IPS-NIHi7 (cell line): ENCODE results near the gene SENP7.
"Not testable (repeated sequence)": the region's sequence is repeated elsewhere in the genome, so short reads cannot be mapped to it uniquely, and the experiment has no call there.

Source experiments
- DNase-seq: peaks from one replicate; pipeline ENCODE4 v3.0.0; 2012; ENCODE audit warnings: mixed read lengths; ENCODE audit errors: extremely low spot score

SENP7 gene

DNA sequence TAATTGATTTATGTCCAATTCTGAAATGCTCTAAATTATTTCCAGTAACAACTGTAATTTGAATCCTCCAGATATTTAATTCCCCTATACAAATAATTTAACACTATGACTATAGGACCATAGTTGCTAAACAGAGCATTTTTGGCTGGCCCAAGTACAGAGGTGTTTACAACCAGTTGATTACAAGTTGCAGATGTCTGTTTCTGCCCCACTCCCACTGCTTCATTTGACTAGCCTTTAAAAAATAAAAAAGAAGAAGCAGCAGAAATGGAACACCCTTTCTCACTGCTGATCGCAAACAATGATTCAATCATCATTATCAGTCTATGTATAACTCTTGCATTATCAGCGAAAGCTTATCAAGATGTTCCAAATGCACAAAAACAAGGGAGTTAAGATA lies 54.6 kb downstream of the SENP7 start:
- no peak for DNase-seq

DNA sequence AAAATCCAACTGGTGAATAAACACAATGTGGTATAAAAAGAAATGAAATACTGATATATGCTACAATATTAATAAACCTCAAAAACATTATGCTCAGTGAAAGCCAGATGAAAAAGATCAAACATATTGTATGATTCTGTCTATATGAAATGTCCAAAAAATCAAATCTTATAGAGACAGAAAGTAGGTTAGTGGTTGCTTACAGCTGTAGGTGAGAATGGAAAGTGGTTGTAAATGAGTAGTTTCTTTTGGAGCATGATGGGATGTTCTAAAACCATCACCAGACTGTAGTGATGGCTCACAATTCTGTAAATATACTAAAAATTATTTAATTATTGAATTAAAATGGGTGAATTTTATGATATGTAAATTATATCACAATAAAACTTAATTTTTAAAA lies 58.4 kb downstream of the SENP7 start:
- DNase-seq, result no peak

DNA sequence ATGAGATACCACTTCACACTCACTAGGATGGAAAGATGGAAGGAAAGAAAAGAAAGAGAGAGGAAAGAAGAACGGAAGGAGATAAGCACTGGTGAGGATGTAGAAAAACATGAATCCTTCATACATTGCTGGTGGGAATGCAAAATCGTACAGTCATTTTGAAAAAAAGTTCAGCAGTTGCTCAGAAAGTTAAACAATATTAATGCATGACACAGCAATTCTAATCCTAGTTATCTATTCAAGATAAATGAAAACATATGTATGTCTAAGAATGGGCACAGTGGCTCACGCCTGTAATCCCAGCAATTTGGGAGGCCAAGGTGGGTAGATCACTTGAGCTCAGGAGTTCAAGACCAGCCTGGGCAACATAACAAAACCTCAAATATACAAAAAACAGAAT lies 59.1 kb downstream of the SENP7 start:
- DNase-seq, result no peak

DNA sequence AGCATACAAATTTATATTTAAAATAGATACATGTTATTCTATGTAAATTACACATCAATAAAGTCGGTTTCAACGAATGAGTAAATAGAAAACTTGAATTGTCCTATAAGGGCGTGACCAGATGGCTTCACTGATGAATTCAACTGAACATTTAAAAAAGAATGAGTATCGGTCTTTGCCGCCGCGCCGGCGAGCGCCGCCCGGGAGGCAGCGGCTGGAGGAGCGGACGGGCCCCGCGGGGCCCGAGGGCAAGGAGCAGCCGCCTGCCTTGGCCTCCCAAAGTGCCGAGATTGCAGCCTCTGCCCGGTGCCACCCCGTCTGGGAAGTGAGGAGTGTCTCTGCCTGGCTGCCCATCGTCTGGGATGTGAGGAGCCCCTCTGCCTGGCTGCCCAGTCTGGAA lies 74.4 kb downstream of the SENP7 start:
- DNase-seq, result not testable (repeated sequence)

DNA sequence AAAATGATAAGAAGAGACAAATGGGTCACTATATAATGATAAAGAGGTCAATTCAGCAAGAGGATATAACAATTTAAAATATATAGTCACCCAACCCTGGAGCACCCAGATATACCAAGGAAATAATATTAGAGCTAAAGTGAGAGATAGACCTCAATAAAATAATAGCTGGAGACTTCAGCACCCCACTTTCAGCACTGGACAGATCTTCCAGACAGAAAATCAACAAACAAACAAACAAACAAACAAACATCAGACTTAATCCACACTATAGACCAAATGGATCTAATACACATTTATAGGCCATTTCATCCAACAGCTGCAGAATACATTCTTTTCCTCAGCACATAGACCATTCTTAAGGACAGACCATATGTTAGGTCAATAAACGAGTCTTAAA lies 79.4 kb downstream of the SENP7 start:
- DNase-seq, result no peak

DNA sequence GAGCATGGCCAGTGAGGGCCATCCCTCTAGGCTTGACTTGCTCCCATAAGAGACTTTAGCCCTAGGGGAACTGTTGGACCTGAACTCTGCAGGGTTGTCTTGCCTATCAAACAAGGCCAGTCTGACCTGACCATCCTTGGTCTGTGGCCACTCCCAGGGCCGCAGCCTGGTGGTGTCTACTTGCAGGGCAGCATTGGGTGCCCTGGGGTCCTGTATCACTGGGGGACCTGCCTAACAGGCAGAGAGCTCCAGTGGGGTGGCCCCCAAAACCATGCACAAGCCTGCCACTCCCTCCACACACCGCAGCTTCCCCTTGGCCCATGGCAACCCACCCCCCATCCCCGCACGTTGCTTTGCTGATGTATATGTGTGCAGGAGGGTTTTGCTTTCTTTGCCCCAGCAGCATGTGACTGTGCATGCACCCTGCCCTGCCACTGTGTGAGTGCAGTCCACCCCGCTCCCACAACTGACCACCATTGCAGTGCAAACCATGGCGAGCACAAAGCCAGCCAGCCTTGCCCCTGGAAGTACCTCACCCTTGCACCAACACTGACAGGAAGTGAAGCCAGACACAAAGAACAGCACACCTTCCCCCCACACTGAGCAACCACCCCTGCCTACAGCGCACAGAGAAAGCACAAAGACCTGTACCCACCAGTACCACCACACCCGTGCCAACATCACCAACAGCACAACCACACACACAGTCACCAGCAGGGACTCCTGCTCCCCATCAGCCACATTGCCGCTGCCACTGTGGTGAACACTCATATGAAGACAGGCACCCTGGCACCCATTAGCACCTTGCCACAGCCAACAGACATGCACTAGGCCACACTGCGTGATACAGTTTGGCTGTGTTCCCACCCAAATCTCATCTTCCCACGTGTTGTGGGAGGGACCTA lies 88.8 kb downstream of the SENP7 start:
- DNase-seq, result no peak

DNA sequence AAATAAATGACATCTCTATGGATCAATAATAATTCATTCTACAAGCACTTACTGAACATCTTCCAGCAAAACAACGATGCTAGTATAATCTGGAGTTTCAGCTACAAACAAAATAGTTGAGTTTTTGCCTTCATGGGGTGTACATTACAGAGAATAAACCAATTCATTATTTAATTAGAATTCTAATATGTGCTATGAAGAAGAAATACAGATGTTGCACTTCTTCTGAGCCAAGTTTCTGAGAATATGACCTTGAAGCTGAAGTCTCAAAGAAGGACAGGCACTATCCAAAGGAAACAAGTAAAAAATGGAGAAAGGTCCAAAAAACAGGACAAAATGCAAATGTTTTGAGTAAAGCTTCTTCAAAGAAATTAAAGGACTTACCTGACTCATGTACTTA lies 94.2 kb downstream of the SENP7 start:
- DNase-seq, result no peak

DNA sequence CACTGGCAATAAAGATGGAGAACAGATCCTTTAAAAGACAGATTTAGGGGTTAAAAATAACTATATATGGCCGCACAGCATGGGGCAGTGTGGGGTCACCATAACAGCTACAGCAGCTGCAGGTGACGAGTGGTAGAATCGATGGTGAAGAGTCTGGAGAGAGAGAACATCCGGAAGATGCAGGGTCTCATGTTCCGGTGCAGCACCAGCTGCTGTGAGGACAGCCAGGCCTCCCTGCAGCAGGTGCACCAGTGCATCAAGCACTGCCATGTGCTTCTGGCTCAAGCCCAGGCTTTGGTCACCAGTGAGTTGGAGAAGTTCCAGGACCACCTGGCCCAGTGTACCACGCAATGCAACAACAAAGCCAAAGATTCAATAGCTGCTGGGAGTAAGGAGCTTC lies 98.9 kb downstream of the SENP7 start:
- no peak for DNase-seq

DNA sequence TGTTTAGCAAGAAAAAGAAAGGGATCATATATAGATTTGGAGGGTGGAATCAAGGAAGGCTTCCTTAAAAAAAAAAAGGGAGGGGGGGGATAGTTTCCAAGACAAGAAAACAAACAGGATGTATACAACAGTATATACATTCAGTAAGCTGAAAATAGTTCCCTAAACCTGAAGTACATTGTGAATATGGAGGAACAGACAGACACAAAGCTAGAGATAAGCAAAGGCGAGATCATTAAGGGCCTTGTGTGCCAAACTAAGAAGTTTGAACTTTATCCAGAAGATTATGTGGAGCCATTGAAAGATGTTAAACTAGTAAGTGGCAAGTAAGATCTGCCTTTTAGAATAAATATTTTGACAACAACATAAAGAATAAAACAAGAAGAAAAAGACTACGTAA lies 99.4 kb downstream of the SENP7 start:
- DNase-seq, result no peak

DNA sequence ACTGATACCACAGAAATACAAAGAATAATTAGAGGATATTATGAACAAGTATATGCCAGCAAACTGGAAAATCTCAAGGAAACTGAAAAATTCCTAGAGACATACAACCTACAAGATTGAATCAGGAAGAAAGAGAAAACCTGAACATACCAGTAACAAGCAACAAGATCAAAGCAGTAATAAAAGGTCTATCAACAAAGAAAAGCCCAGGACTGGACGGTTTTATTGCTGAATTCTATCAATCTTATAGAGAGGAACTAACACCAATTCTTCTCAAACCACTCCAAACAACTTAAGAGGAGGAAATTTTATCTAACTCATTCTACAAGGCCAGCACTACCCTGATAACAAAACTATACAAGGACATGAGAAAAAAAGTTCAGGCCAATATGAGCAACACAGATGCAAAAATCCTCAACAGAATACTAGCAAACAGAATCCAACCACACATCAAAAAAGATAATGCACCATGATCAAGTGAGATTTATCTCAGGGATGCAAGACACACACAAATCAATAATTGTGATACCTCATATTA lies 121.5 kb downstream of the SENP7 start:
- DNase-seq, result no peak

DNA sequence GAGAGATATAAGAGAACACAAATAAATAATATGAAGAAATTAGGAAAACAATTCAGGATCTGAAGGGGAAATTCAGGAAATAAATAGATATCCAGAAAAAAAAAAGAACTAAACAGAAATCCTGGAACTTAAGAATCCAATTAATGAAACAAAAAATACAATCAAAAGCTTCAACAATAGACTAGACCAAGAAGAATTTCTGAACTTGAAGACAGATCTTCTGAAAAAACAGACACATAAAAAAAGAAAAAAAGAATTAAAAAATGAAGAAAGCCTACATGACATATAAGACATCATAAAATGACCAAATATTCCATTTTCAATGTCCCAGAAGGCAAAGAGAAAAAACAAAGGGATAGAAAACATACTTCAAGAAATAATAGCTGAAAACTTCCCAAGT lies 124.3 kb downstream of the SENP7 start:
- no peak for DNase-seq

DNA sequence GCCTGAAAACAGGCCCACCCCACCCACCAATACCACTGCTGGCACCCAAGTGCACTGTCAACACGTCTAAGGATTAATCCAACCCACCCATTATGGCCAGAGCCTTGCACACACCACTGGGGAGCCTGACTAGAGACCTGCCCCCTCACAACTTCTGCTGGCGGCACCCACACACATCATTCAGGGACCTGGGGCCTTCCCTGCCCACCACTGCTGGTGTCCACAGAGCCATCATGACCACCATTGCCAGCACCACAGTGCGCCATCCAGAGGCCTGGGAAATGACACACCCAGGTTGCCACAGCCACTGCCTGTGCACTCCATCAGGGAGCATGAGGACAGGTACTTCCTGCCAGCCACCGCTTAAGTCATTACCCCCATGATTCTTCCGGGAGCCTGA lies 125.7 kb downstream of the SENP7 start:
- no peak for DNase-seq

DNA sequence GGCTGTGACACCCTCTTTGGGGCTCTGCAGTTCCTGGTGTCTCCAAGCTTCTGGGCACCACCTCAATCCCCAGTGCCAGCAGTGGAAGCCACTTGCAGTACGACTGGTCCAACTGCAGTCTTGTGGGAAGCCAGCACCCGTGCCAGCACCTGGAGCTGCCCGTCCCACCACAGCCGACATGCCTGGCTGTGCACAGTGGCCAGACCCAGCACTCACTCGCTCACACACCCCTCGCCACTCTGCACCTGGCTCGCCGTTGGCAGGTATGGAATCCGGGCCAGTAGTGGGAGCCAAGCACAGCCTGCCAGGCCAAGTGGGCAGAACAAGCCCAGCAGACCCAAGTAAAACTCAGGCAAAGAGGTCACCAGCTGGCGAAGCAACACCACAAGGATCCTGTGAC lies 128.6 kb downstream of the SENP7 start:
- DNase-seq, result no peak

DNA sequence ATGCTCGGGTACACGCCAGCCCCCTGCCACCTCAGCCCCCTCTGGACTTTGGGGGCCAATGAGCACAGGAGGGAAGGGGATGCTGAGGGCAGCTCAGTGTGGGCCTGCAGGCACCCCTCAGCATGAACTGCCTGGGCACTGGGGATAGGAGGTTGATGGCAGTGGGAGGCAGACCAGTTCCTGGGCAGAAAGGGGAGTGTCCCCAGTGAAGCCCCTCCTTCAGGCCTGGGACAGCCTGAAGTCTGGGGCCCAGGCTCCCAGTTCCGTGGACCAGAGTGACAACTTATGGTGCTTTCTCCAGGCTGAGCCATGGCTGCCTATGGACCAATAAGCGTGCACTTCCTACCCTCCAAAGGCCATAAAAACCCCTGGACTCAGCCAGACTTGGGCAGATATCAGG lies 129.4 kb downstream of the SENP7 start:
- no peak for DNase-seq

DNA sequence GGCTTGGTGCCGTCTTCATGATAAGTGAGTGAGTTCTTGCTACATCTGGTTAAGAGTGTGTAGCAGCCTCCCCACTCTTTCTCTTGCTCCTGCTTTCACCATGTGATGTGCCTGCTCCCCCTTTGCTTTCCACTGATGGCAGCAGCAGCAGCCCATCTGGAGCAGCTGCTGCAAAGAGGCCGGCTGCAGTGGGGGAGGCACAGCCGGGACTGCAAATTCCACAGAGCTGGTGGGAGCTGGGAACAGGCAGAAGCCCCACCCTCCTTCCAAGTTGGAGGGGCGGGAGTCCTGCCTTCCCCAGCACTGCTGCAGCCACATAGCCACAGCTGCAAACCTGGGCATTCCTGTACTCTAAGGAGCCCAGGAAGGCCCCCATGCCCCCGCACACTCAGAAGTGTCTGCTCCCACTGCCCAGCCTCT lies 129.8 kb downstream of the SENP7 start:
- DNase-seq, result peak; percentile 24

DNA sequence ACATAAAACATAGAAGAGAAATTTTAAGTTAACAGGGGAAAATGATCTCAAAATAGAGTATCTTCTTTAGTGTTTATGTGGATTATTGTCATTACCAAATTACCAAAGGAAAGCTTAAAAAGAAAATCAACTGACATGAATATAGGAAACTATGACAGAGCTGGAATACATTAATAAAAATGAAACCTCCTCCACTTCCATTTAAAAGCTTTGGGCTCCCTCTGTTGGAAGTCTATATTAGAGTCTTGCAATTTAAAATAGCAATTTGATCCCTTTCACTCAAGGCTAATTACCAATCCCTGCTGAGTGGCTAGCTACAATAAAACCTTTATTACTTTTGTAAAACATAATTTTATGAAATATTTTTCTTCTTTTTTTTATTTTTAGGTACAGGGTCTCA lies 131.2 kb downstream of the SENP7 start:
- no peak for DNase-seq

DNA sequence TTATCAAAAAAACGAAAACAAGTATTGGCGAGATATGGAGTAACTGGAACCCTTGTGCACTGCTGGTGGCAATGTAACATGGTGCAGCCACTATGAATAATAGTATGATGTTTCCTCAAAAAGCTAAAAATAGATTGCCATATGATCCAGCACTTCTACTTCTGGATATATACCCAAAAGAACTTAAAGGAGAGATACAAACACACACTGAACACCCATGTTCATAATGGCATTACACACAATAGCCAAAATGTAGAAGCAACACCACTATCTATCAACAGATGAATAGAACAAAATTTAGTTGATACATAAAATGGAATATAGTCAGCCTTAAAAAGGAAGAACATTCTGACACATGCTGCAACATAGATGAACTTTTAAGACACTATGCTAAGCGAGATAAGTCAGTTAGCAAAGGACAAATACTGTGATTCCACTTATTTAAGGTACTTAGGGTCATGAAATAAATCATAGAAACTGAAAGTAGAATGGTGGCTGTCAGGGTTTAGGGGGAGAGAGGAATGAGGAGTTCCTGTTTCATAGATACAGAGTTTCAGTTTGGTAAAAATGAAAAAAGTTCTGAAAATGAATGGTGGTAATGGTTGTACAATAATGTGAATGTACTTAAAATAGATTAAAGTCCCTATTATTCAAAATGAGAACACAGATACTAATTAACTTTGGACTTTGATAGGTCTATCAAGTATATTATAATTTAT lies 133.2 kb downstream of the SENP7 start:
- DNase-seq, result no peak

DNA sequence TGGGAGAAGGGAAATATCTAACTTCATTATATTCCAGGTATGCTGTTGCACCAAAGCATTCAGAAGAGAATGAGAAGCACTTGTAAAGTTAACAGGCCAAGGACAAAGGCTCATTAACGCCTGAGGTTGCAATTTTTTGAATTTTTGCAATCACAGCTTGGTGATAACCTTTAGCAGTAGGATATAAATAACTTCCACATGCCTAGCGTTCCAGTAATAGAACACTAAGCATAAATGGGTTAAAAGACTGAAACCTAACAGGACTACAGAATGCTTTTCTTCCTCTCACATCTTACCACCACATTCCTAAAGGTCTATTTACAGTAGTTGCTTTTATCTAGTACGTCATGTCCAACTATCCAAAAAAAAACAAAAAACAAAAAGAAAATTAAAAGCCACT lies 135.2 kb downstream of the SENP7 start:
- no peak for DNase-seq

DNA sequence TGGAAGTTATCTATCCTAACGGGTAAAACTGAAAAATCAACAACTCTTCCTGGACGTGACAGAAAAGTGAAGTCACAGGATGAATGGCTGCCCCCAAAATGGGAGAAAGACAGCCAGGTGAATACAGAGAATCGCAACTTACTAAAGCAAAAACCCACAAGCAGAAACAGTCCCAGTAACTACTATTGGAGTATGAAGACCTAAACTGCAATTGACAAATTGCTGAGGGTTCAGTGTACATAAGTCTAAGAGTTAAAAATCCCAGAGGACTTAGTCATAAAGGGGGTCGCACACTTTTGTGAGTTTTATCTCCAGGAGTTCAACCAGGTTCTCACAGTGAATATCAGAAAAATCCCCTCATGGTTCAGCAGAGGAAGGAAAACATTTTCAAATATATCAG lies 135.8 kb downstream of the SENP7 start:
- no peak for DNase-seq

DNA sequence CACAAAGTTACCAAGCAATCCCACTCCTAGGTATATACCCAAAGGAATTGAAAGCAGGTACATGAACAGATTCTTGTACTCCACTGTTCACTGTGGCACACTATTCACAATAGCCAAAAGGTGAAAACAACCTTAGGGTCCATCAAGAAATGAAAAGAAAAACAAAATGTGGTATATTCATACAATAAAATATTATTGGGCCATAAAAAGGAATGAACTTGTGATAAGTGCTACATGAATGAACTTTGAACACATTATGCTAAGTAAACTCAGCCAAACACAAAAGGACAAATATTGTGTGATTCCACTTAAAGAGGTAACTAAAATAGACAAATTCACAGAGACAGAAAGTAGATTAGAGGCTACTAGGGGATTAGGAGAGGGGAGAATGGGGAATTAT lies 137.4 kb downstream of the SENP7 start:
- no peak for DNase-seq

DNA sequence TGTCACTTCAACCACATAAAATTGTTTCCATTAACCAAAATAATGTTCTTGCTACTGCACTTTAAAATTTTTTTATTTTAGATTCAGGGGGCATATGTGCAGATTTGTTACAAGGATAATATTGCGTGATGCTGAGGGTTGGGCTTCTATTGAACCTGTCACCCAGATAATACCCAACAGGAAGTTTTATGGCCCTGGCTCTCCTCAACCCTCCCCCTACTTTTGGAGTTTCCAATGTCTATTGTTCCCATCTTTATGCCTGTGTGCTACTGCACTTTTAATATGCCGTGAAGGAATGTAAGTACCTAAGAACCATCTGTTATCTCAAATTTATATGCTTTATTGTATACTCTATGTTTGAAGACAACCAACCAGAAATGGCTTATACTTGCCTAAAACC lies 150.6 kb downstream of the SENP7 start:
- no peak for DNase-seq

DNA sequence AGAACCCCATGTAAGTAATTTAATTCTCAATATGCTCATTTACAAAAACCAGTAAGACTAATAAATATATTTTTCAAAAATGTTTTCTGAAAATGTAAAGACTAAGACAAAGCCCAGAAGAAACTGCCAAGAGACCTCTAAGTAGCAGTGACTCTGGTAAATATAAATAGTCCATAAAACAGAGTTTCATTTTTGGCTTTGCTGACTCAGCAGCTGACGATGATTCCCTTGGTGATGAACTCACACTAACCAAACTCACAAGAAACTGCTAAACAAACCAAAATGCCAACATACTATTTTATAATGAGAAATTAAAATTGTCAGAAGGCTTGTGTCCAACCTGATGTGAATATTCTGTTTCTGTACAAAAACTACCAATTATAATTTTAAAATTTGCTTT lies 161.2 kb downstream of the SENP7 start:
- DNase-seq, result no peak

DNA sequence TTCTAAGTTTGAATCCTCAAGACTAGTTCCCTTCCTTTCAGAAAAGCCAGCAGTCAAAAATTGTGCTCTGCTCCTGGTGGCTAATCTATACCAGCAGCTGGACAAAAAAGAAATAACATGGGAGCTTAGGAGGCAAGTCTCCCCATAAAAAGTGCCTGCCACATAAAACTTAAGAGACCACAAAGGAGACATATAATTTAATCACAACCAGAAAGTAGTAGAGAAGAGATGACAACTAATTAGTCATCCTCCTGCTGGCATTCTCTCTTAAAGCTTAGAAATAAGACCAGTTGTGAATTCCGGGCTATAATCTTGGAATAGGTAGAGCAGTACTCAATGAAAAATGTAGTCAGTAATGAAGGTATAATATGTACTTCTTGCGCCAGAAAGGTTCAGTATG lies 172.4 kb downstream of the SENP7 start:
- DNase-seq, result no peak
